NCI-H146 (cell line): Measurements from ENCODE around the gene UGT1A7.
"Not testable (repeated sequence)": the region's sequence is repeated elsewhere in the genome, so short reads cannot be mapped to it uniquely, and the experiment has no call there.

ENCODE experiments used
- DNase-seq: peaks from one replicate; lab custom pipeline; 2025; lab: John Stamatoyannopoulos, UW

The UGT1A7 gene

DNA sequence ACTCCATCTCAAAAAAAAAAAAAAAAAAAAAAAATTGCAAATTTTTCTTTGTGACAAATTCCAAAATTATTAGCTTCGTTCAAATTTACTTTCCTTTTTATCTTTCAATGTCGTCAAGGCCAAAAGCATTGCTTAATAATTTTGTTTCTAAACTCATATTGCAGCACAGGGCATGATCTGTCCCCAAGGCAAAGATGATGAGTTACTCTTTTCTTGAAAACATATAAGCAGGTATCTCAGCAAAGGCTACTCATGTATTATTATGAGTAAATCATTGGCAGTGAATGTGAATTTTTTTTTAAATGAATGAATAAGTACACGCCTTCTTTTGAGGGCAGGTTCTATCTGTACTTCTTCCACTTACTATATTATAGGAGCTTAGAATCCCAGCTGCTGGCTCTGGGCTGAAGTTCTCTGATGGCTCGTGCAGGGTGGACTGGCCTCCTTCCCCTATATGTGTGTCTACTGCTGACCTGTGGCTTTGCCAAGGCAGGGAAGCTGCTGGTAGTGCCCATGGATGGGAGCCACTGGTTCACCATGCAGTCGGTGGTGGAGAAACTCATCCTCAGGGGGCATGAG is at the start of gene UGT1A7:
UGT1A7 (plus strand) TSS at position 381 of the 579 bp plus-strand sequence; CDS start at position 418, 37 bp downstream.
- no peak for DNase-seq

DNA sequence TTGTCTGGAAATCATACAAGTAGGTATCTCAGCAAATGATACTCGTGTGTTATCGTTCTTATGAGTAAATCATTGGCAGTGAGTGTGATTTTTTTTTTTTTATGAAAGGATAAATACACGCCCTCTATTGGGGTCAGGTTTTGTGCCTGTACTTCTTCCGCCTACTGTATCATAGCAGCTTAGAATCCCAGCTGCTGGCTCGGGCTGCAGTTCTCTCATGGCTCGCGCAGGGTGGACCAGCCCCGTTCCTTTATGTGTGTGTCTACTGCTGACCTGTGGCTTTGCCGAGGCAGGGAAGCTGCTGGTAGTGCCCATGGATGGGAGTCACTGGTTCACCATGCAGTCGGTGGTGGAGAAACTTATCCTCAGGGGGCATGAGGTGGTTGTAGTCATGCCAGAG is 45.4 kb upstream of the UGT1A7 start, which contains the start of gene UGT1A10:
UGT1A10 (plus strand) TSS at position 143 of the 400 bp plus-strand sequence; CDS start at position 218, 75 bp downstream.
- not testable (repeated sequence) for DNase-seq

DNA sequence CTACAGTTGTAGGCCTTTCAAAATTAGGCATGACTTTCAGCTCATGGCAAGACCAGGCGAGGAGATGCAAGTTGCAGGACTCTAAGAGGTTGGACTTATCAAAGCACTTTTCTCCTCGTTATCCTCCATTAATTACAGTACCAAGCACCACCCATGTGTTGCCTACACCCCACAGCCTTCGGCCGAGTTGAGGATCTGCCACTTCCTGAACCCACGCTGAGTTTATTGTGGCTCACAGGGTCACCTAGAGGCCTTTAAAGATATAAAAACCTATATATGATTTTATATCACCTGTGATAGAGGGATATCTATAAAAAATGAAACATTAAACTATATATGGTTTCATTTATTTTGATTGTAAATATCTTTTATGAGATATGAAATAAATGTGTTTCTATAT is 42.9 kb upstream of the UGT1A7 start:
- no peak for DNase-seq

DNA sequence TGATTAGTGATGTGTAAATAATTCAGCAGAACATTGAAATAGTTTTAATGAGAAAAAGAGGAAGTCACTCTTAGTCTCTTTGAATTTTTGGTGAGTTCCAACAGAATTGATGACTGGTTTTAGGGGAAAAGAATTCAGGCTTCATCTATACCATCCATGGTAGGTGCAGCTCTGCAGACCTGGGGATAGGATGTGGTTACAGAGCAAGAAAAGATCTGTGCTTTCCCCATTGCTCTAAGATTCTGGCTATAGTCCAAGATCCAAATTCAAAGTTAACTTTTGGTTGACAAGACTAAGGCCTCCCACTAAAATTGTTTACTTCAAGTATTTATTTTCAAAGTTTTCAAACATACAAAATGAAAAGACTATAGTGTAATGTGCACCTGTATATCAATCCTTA is 41.8 kb upstream of the UGT1A7 start:
- no peak for DNase-seq

DNA sequence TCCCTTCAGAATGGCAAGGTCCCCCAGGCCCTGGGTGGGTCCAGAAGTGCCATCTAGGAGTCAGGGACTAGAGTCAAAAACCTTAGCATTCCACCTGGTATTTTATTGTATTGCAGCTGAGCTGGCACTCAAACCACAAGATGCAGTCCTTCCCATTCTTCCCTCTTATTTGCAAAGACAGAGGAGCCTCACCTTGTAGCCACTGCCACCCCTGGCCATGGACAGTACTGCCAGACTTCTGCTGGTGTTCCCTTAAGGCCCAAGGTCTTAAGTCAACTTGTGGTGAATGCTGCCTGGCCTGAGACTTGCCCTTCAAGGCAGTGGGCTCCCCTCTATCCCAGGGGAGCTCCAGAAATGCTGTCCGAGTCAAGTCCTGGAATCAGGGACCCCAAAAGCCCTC is 38.6 kb upstream of the UGT1A7 start:
- DNase-seq, result no peak

DNA sequence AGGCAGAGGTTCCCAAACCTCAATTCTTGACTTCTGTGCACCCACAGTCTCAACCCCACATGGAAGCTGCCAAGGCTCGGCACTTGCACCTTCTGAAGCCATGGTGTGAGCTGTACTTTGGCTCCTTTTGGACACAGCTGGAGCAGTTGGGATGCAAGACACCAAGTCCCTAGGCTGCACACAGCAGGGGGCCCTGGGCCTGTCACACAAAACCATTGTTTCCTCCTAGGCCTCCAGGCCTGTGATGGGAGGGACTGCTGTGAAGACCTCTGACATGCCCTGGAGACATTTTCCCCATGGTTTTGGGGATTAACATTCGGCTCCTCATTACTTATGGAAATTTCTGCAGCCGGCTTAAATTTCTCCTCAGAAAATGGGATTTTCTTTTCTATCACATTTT is 35.7 kb upstream of the UGT1A7 start:
- not testable (repeated sequence) for DNase-seq

DNA sequence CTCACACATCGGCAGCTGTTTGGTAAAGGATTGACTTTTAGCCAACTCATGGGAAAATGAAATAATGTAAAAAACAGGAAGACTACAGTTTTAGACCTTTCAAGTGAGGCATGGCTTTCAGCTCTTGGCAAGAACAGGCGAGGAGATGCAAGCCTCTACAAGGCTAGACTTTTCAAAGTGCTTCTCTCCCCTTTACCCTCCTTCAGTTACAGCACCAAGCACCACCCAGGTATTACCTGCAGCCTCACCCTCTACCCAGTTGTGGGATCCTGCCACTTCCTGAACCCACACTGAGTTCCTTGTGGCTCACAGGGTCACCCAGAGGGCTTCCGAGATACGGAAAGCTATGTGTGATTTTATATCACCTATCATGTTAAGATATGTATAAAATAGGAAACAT is 30.7 kb upstream of the UGT1A7 start:
- DNase-seq, result no peak

DNA sequence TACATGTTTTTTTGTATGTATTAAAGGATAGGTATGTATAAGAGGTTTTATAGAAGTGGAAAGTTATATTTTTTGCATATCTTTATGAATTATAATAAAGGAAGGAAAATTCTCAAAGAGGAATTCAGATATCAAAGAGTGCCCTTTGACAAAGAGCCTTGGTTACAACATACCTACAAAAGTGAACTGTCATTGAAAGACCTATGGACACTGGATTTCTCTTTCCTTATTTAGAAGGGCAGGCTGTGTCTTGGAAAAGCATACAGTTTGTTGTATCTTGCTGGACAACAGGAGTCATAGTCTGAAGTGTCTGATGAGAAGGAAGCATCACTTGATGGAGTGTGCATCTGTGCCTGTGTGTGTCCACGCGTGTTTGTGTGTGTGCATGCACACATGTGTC is 30.3 kb upstream of the UGT1A7 start:
- DNase-seq, result no peak

DNA sequence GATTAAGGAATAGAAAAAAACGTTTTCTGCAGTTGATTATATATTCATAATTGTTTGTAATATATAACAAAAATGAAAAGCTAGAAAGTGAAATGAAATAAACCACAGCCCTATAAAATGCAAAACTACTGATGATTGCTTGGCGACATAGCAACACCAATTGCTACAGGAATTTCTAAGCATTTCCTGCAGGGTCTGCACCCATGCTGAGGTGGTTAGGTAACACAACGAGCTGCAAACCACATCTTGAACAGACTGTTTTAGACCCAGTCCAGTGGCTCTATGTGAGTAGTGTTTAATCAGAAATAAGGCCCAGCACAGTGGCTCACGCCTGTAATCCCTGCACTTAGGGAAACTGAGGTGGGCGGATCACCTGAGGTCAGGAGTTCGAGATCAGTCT is 27.2 kb upstream of the UGT1A7 start:
- no peak for DNase-seq

DNA sequence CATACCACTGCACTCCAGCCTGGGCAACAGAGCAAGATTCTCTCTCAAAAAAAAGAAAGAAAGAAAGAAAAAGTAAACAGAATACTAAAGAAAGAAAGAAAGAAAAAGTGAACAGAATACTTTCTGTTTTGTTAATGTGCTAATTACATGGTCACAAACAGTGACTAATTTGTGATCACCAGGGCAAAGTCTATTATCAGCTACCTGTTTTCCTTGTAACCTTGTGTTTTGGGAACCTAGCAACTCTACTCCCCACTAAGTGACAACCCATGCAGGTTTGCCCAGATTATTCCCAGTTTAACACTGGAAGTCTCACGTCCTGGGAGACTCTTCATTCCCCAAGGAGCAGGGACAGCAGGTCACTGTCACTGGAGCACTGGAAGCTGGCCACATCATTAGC is 26.7 kb upstream of the UGT1A7 start:
- DNase-seq, result no peak

DNA sequence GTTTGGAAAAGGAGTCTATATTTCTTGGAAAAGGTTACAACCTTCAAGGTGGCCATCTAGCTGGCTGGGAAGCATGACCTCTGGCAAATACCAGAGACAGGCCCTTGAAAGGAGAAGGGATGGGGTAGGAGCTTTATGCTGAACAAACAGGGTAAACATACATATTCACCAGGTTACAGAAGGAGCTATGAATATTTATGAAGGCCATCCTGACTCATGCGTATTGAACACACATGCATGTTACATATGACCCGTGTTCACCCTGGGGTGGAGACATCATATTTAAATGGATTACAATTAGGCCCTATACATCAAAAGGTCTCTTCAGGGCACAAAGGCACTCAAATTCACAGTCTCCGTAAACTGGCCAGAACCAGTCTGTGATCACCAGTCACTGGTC is 25.8 kb upstream of the UGT1A7 start:
- not testable (repeated sequence) for DNase-seq

DNA sequence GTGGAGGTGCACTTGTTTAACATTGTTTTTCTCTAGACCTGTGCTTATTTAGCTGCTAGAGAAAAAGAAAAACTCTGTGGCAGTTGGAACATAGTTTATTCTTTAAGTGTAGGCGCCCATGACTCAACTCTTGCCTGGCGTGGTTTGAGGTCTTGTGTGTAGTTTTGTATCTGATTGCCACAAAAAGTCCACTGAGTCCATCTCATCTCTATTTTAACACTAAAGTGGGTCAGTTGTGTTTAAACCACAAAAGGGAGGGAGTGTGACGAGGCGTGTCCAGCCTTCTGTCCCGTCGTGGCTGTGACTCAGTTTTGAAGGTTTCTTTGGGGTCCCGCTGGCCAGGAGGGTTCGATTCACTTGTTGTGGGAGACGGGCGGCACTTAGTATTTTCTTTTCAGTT is 25.3 kb upstream of the UGT1A7 start:
- no peak for DNase-seq

DNA sequence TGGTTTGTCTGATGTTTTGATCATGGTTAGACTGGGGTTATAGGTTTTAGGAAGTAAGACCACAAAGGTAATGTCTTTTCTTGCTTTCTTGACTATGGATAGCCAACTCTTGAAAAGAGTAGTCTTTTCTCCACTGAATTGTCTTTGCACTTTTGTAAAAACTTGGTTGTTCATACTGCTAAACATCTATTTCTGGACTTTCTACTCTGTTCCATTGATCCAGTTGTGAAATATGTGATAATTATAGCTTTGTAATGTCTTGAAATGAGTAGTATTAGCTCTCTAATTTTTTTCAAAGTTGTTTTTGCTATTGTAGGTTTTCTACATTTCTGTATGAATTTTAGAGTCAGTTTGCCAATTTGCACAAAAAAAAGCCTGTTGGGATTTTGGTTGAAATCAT is 23.1 kb upstream of the UGT1A7 start:
- DNase-seq, result no peak

DNA sequence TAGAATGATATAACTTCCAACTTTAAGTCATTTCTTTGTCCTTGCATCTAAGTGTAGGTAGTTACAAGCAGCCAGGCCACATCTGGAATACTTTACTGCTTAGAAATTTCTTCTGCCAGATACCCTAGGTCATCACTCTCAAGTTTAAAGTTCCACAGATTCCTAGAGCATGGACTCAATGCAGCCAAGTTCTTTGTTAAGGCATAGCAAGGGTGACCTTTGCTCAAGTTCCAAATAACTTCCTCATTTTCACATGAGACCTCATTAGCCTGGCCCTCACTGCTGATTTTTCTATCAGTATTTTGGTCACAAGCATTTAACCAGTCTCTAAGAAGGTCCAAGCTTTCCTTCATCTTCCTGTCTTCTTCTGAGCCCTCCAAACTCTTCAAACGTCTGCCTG is 17.8 kb upstream of the UGT1A7 start:
- DNase-seq, result no peak

DNA sequence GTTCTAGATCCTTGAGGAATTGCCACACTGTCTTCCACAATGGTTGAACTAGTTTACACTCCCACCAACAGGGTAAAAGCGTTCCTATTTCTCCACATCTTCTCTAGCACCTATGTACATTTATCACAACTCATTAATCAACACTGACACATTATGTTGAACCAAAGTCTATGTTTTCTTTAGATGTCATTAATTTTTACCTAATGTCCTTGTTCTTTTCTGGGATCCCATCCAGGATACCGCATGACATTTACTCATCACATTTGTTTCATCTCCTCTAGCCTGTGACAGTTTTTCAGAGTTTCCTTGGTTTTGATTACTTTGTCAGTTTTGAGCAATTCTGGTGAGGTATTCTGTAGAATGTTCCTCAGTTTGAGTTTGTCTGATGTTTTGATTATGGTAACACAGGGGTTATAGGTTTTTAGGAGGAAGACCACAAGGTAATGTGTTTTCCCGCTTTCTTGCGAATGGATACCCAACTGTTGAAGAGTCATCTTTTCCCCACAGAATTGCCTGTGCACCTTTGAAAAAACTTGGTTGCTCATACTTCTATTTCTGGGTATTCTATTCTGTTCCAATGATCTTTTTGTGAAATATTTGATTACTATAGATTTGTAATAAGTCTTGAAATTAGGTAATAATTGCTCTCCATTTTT is 13.0 kb upstream of the UGT1A7 start:
- no peak for DNase-seq

DNA sequence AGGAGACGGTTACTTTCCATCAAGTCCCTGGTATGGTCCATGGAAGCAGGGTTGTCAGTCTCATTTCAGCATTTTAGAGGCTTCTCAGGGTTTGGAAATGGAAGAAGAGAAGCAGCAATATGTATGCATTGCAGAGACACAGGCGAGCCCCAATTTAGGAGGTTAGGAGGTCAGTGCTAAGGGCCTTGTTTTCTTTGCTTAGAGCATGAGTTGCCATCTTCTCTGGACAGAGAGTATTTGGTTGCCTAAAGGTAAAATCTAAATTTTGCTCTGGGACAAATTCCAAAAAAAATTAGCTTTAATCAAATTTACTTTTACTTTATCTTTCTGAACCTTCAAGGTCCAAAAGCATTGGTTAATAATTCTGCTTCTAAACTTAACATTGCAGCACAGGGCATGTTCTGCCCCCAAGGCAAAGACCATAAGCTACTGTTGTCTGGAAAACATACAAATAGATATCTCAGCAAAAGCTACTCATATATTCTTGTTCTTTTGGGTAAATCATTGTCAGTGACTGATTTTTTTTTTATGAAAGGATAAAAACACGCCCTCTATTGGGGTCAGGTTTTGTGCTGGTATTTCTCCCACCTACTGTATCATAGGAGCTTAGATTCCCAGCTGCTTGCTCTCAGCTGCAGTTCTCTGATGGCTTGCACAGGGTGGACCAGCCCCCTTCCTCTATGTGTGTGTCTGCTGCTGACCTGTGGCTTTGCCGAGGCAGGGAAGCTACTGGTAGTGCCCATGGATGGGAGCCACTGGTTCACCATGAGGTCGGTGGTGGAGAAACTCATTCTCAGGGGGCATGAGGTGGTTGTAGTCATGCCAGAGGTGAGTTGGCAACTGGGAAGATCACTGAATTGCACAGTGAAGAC is 10.2 kb upstream of the UGT1A7 start, which contains the start of gene UGT1A9:
UGT1A9 (plus strand) TSS at position 609 of the 872 bp plus-strand sequence; CDS start at position 646, 37 bp downstream.
- no peak for DNase-seq

DNA sequence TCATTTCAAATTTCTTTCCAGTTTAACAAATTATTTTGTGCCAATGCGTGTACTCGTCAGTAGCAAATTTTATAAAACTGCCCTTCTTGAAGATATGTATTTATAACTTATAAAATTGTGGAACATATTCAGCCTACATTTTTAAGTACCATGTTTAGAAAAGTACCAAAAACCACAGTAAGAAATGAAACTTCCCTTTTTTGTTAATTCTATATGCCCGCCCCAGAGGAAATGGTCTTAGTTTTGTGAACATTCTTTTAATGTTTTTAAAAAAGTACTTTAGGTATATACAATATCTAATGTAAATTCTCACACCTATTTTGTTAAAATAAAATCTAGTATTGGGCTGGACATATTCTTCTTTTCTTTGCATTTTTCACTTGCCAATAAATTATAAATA is 8.8 kb upstream of the UGT1A7 start:
- no peak for DNase-seq

DNA sequence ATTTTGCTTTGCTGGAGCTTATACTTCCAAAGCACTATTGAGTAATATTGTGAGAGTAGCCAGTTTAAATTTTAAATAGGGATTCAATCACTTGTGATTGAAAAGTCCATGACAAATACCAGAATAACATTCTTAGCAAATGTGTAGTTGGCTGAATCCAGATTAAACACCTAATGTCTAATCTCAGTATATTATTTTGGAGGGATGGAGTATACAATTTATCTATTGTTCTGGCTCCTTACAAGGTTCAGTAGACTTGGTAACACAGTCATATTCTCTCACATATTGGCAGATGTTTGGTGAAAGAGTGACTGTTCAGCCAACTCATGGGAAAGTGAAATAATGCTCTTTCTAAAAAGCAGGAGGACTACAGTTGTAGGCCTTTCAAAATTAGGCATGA is 7.8 kb upstream of the UGT1A7 start:
- DNase-seq, result no peak

DNA sequence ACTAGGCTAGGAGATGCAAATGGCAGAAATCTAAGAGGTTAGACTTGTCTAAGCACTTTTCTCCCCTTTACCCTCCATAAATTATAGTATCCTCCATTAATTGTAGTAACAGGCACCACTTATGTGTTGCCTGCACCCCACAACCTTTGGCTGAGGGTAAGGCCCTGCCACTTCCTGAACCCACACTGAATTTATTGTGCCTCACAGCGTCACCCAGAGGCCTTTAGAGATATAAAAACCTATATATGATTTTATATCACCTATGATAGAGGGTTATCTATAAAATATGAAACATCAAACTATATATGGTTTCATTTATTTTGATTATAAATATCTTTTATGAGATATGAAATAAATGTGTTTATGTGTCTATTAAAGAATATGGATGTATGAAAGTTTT is 7.4 kb upstream of the UGT1A7 start:
- no peak for DNase-seq

DNA sequence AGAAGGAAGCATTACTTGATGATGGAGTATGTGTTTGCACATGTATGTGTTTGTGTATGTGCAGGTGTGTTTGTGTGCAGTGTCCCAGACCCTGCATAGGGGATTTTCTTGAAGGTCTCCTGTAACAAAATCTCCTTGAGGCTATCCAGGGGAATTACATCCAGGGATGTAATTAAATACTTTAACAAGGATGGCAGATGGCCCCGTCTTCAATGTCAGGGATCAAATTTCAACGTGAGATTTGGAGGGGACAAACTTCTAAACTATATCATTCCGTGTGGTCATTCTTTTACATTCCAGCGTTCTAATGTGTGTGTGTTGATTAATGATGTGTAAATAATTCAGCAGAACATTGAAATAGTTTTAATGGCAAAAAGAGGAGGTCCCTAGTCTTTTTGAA is 6.7 kb upstream of the UGT1A7 start:
- DNase-seq, result no peak

DNA sequence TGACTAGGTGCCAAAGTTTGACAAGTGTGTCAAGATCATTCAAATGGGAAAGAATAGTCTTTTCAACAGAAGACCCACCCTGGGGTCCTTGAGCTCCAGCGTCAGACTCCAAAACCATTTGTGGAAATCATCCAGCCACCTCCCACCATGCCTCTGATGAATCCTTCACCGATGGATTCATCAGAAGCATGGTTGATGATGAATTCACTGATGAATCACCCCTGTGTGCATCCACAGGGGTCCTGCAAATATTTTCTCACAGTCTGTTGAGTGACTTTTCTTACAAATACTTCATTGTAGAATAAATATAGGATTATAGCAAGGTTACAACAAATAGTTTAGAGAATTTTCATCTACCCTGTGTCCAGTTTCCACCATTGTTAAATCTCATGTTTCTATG is 5.7 kb upstream of the UGT1A7 start:
- no peak for DNase-seq

DNA sequence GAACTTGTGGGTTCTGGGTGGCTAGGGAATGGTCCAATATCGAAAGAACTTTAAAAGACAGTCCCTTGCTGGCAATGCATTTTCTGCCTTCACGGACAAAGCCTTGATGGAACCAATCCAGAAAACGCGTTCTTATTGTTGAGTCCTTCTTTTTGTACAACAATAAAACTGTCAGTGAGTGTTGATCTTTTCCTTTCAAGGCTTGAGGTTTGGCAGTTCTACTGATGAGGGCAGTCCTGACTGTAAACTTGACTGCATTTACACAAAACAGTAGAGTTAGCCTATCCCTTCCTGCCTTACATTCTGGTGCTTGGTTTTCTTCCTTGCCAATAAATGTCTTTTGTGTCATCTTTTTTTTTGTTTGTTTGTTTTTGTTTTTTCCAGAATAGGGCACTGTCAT is 2.5 kb upstream of the UGT1A7 start:
- DNase-seq, result no peak
